ENCODE measurements around the gene TAS2R20.

GRCh38 chr12:10957741-10958140 lies 40.4 kb downstream of the TAS2R20 start:
- TF ChIP-seq CTCF (conservative IDR thresholded peaks at IDR 0.05; ENCODE audit: low read depth in 2 of 2) (no peak), EZH2phosphoT487 (IDR thresholded peaks at IDR 0.05; ENCODE audit: unreplicated experiment) (no peak), JUNB (IDR thresholded peaks at IDR 0.05; ENCODE audit: unreplicated experiment) (no peak), POLR2AphosphoS5 (IDR thresholded peaks at IDR 0.05; ENCODE audit: low read depth) (no peak), EZH2 (IDR thresholded peaks at IDR 0.05; ENCODE audit: low read depth, unreplicated experiment) (no peak)
- TF ChIP-seq, protein P1, sequence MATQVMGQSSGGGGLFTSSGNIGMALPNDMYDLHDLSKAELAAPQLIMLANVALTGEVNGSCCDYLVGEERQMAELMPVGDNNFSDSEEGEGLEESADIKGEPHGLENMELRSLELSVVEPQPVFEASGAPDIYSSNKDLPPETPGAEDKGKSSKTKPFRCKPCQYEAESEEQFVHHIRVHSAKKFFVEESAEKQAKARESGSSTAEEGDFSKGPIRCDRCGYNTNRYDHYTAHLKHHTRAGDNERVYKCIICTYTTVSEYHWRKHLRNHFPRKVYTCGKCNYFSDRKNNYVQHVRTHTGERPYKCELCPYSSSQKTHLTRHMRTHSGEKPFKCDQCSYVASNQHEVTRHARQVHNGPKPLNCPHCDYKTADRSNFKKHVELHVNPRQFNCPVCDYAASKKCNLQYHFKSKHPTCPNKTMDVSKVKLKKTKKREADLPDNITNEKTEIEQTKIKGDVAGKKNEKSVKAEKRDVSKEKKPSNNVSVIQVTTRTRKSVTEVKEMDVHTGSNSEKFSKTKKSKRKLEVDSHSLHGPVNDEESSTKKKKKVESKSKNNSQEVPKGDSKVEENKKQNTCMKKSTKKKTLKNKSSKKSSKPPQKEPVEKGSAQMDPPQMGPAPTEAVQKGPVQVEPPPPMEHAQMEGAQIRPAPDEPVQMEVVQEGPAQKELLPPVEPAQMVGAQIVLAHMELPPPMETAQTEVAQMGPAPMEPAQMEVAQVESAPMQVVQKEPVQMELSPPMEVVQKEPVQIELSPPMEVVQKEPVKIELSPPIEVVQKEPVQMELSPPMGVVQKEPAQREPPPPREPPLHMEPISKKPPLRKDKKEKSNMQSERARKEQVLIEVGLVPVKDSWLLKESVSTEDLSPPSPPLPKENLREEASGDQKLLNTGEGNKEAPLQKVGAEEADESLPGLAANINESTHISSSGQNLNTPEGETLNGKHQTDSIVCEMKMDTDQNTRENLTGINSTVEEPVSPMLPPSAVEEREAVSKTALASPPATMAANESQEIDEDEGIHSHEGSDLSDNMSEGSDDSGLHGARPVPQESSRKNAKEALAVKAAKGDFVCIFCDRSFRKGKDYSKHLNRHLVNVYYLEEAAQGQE (IDR thresholded peaks at IDR 0.05; ENCODE audit: unreplicated experiment), result no peak
